ENCODE data around the gene ADIPOR1. TPM values are rescaled to one million over a fixed set of nuclear protein-coding genes. Genes with fewer than 3 reads are reported as not detected.

The ADIPOR1 gene
- total RNA-seq, 1 donor from 2014 or later: 68.3 TPM

Other genes with a start within 250 kb of the ADIPOR1 start
- gene SYT2, start 247.9 kb downstream of the ADIPOR1 start, total RNA-seq: not detected in 2 replicates
- 51.1 and 59.0 TPM in 2 replicates for gene KDM5B, start 149.9 kb downstream of the ADIPOR1 start, total RNA-seq
- gene PCAT6, start 147.4 kb downstream of the ADIPOR1 start, total RNA-seq: not detected in 2 replicates
- gene RABIF, start 69.2 kb downstream of the ADIPOR1 start, total RNA-seq: 15.1 and 16.7 TPM in 2 replicates
- gene KLHL12, start 31.1 kb downstream of the ADIPOR1 start, total RNA-seq: 29.6 and 30.9 TPM in 2 replicates
- 20.1 and 22.1 TPM in 2 replicates for gene CYB5R1, start 8.9 kb upstream of the ADIPOR1 start, total RNA-seq
- 64.8 and 69.5 TPM in 2 replicates for gene TMEM183A, start 49.1 kb upstream of the ADIPOR1 start, total RNA-seq
- gene PPFIA4, start 68.2 kb upstream of the ADIPOR1 start, total RNA-seq: 5.0 and 5.6 TPM in 2 replicates
- gene MYOG, start 127.7 kb upstream of the ADIPOR1 start, total RNA-seq: not detected in 2 replicates
- gene ADORA1, start 169.4 kb upstream of the ADIPOR1 start, total RNA-seq: not detected in 2 replicates
- gene MYBPH, start 217.5 kb upstream of the ADIPOR1 start, total RNA-seq: not detected in 2 replicates
- not detected in 2 replicates for gene CHI3L1, start 228.4 kb upstream of the ADIPOR1 start, total RNA-seq

Measured in T-helper 2 cell treated with Interferon-gamma antibody and Interleukin-4, amounts not matched to agents 100 ng/mL and 5 ng/mL, for 36 hours (primary cell).